HG03469 (cell line): ENCODE results near the gene RNU7-1.

ENCODE experiments used
- ATAC-seq: cut with Tn5 transposase; IDR thresholded peaks from one replicate; pipeline ENCODE4 v1.9.1; 2021; ENCODE audit warnings: mild to moderate bottlenecking, moderate library complexity, moderate number of reproducible peaks; ENCODE audit not compliant: unreplicated experiment

The RNU7-1 gene

GRCh38 chr12:6987956-6988553 is 44.4 kb downstream of the RNU7-1 start:
- no peak for ATAC-seq
